ENCODE measurements around the gene PCCB. TPM values are rescaled to one million over a fixed set of nuclear protein-coding genes. Genes with fewer than 3 reads are reported as not detected.
"Not testable (repeated sequence)": the region's sequence is repeated elsewhere in the genome, so short reads cannot be mapped to it uniquely, and the experiment has no call there.

Gene PCCB
- total RNA-seq, 1 donor from 2014 or later = 63.6 TPM

- TF ChIP-seq CTCF (IDR thresholded peaks at IDR 0.05; ENCODE audit: insufficient read depth, low read length, poor library complexity, severe bottlenecking) = no peak
- Histone ChIP-seq H3K27me3 (ENCODE audit: control insufficient read depth, insufficient read depth, low read length) (no peaks in the 10 kb centered on the region), H3K4me3 (ENCODE audit: low read depth, low read length) (no peak overlapping the region), H3K36me3 (ENCODE audit: control insufficient read depth, insufficient read depth, low read length) (no peaks in the 10 kb centered on the region)
- DNase-seq (ENCODE audit: low read depth) = no peak
Measured at GRCh38 chr3:136332302-136332701, 82.2 kb downstream of the PCCB start.

- no peak for TF ChIP-seq CTCF (IDR thresholded peaks at IDR 0.05; ENCODE audit: insufficient read depth, low read length, poor library complexity, severe bottlenecking)
- DNase-seq (ENCODE audit: low read depth) = no peak
- Histone ChIP-seq H3K27me3 (ENCODE audit: control insufficient read depth, insufficient read depth, low read length) (no peaks in the 10 kb centered on the region), H3K36me3 (ENCODE audit: control insufficient read depth, insufficient read depth, low read length) (no peaks in the 10 kb centered on the region), H3K4me3 (ENCODE audit: low read depth, low read length) (no peak overlapping the region)
Measured at GRCh38 chr3:136332776-136333175, 82.6 kb downstream of the PCCB start.

DNA sequence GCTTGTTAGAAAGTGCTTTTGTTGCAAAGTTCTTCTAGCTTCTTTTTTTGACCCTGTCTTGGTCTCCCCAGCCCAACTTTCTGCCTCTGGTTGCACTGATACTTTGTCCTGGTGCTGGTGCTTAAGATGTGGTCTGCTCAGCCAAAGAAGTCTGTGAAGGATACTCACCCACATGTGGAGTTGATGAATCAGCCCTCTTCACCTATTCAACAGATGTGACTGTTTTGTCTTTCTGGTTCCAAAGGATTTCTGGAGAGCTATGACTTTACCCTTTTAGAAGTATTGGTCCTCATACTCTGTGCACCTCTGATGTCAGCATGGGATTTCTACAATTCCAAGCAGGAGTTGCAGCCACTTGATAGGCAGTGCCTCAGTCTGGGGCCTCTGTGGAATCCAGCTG lies 84.1 kb downstream of the PCCB start:
- Histone ChIP-seq H3K36me3 (ENCODE audit: control insufficient read depth, insufficient read depth, low read length) (no peaks in the 10 kb centered on the region), H3K27me3 (ENCODE audit: control insufficient read depth, insufficient read depth, low read length) (no peaks in the 10 kb centered on the region), H3K4me3 (ENCODE audit: low read depth, low read length) (no peak overlapping the region)
- DNase-seq (ENCODE audit: low read depth) = no peak
- no peak for TF ChIP-seq CTCF (IDR thresholded peaks at IDR 0.05; ENCODE audit: insufficient read depth, low read length, poor library complexity, severe bottlenecking)

DNA sequence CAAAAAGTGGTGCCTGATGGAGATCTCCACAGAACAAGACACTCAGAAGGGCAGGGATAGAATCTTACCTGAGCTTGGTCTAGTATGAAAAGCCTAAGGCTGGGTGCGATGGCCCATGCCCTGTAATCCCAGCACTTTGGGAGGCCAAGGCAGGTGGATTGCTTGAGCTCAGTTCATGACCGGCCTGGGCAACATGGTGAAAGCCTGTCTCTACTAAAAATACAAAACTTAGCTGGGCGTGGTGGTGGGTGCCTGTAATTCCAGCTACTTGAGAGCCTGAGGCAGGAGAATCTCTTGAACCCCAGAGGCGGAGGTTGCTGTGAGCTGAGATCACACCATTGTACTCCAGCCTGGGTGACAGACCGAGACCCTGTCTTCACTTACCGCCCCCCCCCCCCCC lies 84.6 kb downstream of the PCCB start:
- H3K27me3 ChIP-seq (ENCODE audit: control insufficient read depth, insufficient read depth, low read length); H3K36me3 ChIP-seq (ENCODE audit: control insufficient read depth, insufficient read depth, low read length); H3K4me3 ChIP-seq (ENCODE audit: low read depth, low read length); DNase-seq (ENCODE audit: low read depth): not testable (repeated sequence)

DNA sequence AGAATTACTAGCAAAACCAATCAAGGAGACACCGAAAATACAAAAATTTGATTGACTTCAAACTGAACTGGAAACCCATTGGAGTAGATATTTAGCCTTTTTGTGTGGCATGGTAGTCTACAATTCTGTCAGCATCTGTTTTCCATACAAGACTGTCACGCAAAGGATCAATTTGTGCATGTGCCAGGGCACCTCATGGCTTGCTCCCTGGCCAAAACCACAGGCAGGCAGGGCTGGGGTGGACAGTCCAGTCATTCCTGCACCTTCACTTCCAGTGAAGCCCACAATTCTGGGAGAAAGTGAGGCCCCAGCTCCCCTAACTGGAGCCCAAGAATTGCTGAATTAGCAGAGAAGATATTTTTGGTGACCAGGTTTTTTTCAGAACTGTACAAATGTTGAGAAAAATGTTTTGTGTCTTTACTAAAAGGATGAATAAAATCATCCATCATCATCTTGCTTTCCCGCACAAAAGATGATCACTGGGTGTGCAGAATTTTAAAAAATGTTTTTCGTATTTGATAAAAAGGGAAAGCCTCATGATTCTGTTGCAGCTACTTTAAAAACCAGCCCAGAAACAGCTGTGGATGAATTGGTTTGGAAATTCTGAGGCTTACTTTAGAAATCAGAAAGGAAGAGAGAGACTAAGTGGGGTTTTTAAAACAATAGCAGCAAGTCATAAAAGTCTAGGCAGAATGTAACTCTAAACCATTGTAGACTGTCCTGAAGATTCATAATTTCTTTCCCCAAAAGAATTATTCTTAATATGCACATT lies 86.4 kb downstream of the PCCB start:
- Histone ChIP-seq H3K27me3 (ENCODE audit: control insufficient read depth, insufficient read depth, low read length) (no peaks in the 10 kb centered on the region), H3K36me3 (ENCODE audit: control insufficient read depth, insufficient read depth, low read length) (no peaks in the 10 kb centered on the region), H3K4me3 (ENCODE audit: low read depth, low read length) (no peak overlapping the region)
- TF ChIP-seq CTCF (IDR thresholded peaks at IDR 0.05; ENCODE audit: insufficient read depth, low read length, poor library complexity, severe bottlenecking) = no peak
- DNase-seq (ENCODE audit: low read depth) = no peak

DNA sequence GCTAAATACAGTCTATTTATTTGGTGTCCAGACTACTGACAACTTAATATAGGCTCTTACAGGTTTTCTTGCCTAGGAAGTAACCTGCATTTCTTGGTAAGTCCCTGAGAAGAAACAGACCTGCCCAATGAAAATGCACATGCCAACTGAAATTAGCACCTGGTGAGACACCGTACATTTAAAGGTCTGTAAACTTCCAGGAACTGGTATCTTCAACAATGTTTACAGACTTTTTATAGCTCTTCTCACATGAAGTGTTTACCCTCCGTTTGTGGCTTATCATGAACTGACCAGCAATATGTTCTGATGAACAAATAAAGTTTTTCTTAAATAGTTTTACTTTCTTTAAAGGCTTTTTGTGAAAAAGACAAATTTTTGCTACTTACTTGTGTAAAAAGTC lies 93.3 kb downstream of the PCCB start:
- TF ChIP-seq CTCF (IDR thresholded peaks at IDR 0.05; ENCODE audit: insufficient read depth, low read length, poor library complexity, severe bottlenecking) = no peak
- Histone ChIP-seq H3K36me3 (ENCODE audit: control insufficient read depth, insufficient read depth, low read length) (no peaks in the 10 kb centered on the region), H3K4me3 (ENCODE audit: low read depth, low read length) (no peak overlapping the region), H3K27me3 (ENCODE audit: control insufficient read depth, insufficient read depth, low read length) (no peaks in the 10 kb centered on the region)
- no peak for DNase-seq (ENCODE audit: low read depth)
